Astrocyte (in vitro differentiated cells and primary cell): ENCODE measurements around the gene HES5. TPM values are rescaled to one million over a fixed set of nuclear protein-coding genes. Genes with fewer than 3 reads are reported as not detected.

Experiments used
- DNase-seq: peaks from one replicate; pipeline ENCODE4 v3.0.0-alpha.2; 2010; ENCODE audit warnings: low read depth
- FAIRE-seq: peaks from 2 replicates; lab custom pipeline; 2011; peaks lifted over from hg19 to GRCh38; lab: Jason Lieb, UNC
- H2AFZ ChIP-seq: 2 replicates; pipeline ENCODE4 v1.6.0; 2012; ENCODE audit warnings: low read depth, low read length, inconsistent platforms
- H3K27ac ChIP-seq: 2 replicates; pipeline ENCODE4 v1.5.1; 2011; ENCODE audit warnings: low read depth, low read length, inconsistent platforms
- H3K27me3 ChIP-seq: 2 replicates; pipeline ENCODE4 v1.6.0; 2011; ENCODE audit warnings: low read length, inconsistent platforms; ENCODE audit not compliant: insufficient read depth
- H3K36me3 ChIP-seq: 2 replicates; pipeline ENCODE4 v1.5.1; 2011; ENCODE audit warnings: low read length, inconsistent platforms; ENCODE audit not compliant: insufficient read depth
- H3K4me1 ChIP-seq: 2 replicates; pipeline ENCODE4 v1.5.1; 2011; ENCODE audit warnings: low read length, inconsistent platforms; ENCODE audit not compliant: insufficient read depth
- H3K4me2 ChIP-seq: 2 replicates; pipeline ENCODE4 v1.6.0; 2012; ENCODE audit warnings: low read length, inconsistent platforms
- H3K4me3 ChIP-seq: 2 replicates; pipeline ENCODE4 v1.5.1; 2011; ENCODE audit warnings: low read depth, mild to moderate bottlenecking, low read length, inconsistent platforms; ENCODE audit not compliant: insufficient read depth
- H3K79me2 ChIP-seq: 2 replicates; pipeline ENCODE4 v1.6.0; 2012; ENCODE audit warnings: mild to moderate bottlenecking, low read length, inconsistent platforms; ENCODE audit not compliant: insufficient read depth
- H3K9ac ChIP-seq: 2 replicates; pipeline ENCODE4 v1.6.0; 2012; ENCODE audit warnings: mild to moderate bottlenecking, low read length, inconsistent platforms
- H3K9me3 ChIP-seq: 2 replicates; pipeline ENCODE4 v1.5.1; 2012; ENCODE audit warnings: low read depth, mild to moderate bottlenecking, low read length, inconsistent platforms; ENCODE audit not compliant: insufficient read depth
- H4K20me1 ChIP-seq: 2 replicates; pipeline ENCODE4 v1.6.0; 2012; ENCODE audit warnings: low read length, inconsistent platforms; ENCODE audit not compliant: insufficient read depth
- H3K27ac Mint-ChIP-seq: one replicate; pipeline ENCODE4 v1.8.0; 2021; ENCODE audit warnings: mild to moderate bottlenecking, mixed read lengths; ENCODE audit not compliant: unreplicated experiment
- H3K27me3 Mint-ChIP-seq: one replicate; pipeline ENCODE4 v1.8.0; 2021; ENCODE audit warnings: low read depth, mixed read lengths; ENCODE audit not compliant: unreplicated experiment
- H3K36me3 Mint-ChIP-seq: one replicate; pipeline ENCODE4 v1.8.0; 2021; ENCODE audit warnings: low read depth, mixed read lengths; ENCODE audit not compliant: unreplicated experiment
- H3K4me1 Mint-ChIP-seq: one replicate; pipeline ENCODE4 v1.8.0; 2021; ENCODE audit warnings: low read depth, mixed read lengths; ENCODE audit not compliant: unreplicated experiment
- H3K4me3 Mint-ChIP-seq: one replicate; pipeline ENCODE4 v1.8.0; 2021; ENCODE audit warnings: mild to moderate bottlenecking, moderate library complexity, mixed read lengths; ENCODE audit not compliant: unreplicated experiment
- H3K9me3 Mint-ChIP-seq: one replicate; pipeline ENCODE4 v1.8.0; 2021; ENCODE audit warnings: mild to moderate bottlenecking, mixed read lengths; ENCODE audit not compliant: unreplicated experiment
- EZH2 ChIP-seq: IDR thresholded peaks from 2 replicates; pipeline ENCODE4 v1.6.1; 2012; ENCODE audit warnings: mild to moderate bottlenecking, low read length, inconsistent platforms; ENCODE audit not compliant: insufficient read depth
- total RNA-seq: library from RNA; stranded (reverse); gene quantifications from 2 replicates; pipeline ENCODE4 v1.2.1, GENCODE V29; 2021
- TF ChIP-seq, protein P1 (sequence below): IDR thresholded peaks from 2 replicates; pipeline ENCODE4 v1.5.1; 2011; ENCODE audit warnings: low read depth, mild to moderate bottlenecking, inconsistent platforms, low read length, moderate library complexity; ENCODE audit not compliant: insufficient read depth

The HES5 gene
- total RNA-seq, 1 donor from 2014 or later, result not detected

DNA sequence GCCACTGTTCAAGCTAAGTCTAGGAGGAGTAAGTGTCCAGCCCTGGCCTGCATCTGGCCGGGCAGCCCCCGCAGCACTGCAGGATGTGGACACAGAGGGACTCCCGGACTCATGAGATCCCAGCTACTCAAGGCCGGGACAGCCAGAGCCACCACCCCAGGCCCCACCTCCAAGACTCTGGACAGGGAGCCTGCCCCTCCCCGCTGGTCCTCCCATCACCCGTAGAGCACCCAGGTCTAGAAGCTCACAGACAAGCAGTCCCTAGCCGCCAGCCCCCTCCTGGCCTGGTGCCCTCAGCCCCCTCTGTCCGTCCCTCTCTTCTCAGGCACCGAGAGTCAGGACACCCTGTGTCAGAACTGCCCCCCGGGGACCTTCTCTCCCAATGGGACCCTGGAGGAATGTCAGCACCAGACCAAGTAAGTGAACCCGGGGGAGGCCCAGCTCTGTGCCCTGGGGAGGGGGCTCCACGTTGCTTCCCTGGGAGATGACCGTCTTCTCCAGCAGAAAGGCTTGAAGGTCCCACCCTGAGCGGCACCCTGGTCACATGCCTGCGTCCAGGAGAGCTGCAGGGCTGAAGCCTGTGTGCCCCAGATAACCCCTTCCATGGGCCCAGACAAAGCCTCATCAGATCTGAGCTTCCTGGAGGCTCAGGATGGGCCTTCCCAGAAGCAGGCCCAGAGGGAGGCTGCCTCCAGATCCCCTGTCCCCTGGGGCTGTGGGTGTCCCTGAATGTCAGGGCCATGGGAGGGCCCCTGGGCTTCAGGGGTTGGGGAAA is 30.4 kb upstream of the HES5 start:
- Histone ChIP-seq H3K27ac (no peak overlapping the region), H3K4me1 (peaks cover 9% of the 10 kb centered on the region)
- FAIRE-seq, result no peak

DNA sequence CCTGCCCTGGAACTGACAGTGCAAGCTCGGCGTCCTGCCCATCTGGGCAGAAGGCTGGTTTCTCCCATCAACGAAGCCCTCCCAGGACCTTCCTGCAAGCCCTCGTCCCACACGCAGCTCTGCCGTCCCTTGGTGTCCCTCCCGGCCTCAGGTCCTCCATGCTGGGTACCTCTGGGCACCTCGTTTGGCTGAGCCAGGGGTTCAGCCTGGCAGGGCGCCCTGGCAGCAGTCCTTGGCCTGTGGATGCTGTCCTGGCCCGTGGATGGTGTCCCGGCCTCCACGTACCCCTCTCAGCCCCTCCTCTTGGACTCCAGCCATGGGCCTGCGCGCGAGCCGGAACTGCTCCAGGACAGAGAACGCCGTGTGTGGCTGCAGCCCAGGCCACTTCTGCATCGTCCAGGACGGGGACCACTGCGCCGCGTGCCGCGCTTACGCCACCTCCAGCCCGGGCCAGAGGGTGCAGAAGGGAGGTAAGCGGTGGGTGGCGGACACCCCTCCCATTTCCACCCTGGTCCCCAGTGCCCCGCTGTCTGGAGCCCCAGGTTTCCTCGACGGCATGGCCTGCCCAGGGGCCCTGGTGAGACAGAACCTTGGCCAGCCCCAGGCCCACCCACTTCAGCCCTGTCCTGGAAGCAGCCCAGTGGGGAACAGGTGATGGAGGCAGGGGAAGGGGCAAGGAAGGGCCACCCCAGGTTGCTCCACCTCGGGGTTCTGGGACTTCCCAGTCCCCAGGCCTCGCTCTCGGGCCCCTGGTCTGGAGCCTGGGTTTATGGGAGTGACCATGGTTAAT is 29.6 kb upstream of the HES5 start:
- Histone ChIP-seq H3K27me3 (no peaks in the 10 kb centered on the region), H2AFZ (no peak overlapping the region), H3K9me3 (no peaks in the 10 kb centered on the region), H3K4me1 (peaks cover 9% of the 10 kb centered on the region), H3K4me3 (no peak overlapping the region), H3K4me2 (no peak overlapping the region), H3K36me3 (no peaks in the 10 kb centered on the region), H3K9ac (no peak overlapping the region), H3K27ac (no peak overlapping the region), H3K79me2 (no peaks in the 10 kb centered on the region), H4K20me1 (no peaks in the 10 kb centered on the region)
- TF ChIP-seq, protein P1, sequence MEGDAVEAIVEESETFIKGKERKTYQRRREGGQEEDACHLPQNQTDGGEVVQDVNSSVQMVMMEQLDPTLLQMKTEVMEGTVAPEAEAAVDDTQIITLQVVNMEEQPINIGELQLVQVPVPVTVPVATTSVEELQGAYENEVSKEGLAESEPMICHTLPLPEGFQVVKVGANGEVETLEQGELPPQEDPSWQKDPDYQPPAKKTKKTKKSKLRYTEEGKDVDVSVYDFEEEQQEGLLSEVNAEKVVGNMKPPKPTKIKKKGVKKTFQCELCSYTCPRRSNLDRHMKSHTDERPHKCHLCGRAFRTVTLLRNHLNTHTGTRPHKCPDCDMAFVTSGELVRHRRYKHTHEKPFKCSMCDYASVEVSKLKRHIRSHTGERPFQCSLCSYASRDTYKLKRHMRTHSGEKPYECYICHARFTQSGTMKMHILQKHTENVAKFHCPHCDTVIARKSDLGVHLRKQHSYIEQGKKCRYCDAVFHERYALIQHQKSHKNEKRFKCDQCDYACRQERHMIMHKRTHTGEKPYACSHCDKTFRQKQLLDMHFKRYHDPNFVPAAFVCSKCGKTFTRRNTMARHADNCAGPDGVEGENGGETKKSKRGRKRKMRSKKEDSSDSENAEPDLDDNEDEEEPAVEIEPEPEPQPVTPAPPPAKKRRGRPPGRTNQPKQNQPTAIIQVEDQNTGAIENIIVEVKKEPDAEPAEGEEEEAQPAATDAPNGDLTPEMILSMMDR, result no peak
- no peak for TF ChIP-seq EZH2
- FAIRE-seq (no peak), DNase-seq (no peak)
- H3K9me3 Mint-ChIP-seq, result no peaks in the 10 kb centered on the region
- no peak overlapping the region for H3K27ac Mint-ChIP-seq
- no peak overlapping the region for H3K4me3 Mint-ChIP-seq
- H3K4me1 Mint-ChIP-seq, result no peaks in the 10 kb centered on the region
- no peaks in the 10 kb centered on the region for H3K36me3 Mint-ChIP-seq
- H3K27me3 Mint-ChIP-seq, result peaks cover 14% of the 10 kb centered on the region

More for the DNA sequence above, 30.4 kb upstream of the HES5 start:
- Mint-ChIP-seq H3K36me3 (no peaks in the 10 kb centered on the region), H3K9me3 (no peaks in the 10 kb centered on the region), H3K4me1 (no peaks in the 10 kb centered on the region), H3K27me3 (peaks cover 17% of the 10 kb centered on the region), H3K27ac (no peak overlapping the region), H3K4me3 (no peak overlapping the region)
- no peak overlapping the region for H3K4me3 ChIP-seq
- no peaks in the 10 kb centered on the region for H3K36me3 ChIP-seq
- no peaks in the 10 kb centered on the region for H3K9me3 ChIP-seq
- no peaks in the 10 kb centered on the region for H4K20me1 ChIP-seq
- H2AFZ ChIP-seq, result no peak overlapping the region
- no peak overlapping the region for H3K4me2 ChIP-seq
- no peak overlapping the region for H3K9ac ChIP-seq
- no peak for TF ChIP-seq EZH2
- TF ChIP-seq, protein P1, result no peak
- DNase-seq, result no peak
- H3K27me3 ChIP-seq, result no peaks in the 10 kb centered on the region
- no peaks in the 10 kb centered on the region for H3K79me2 ChIP-seq
